ENCODE measurements around the gene A4GNT.
A peak's percentile ranks its signal among the peaks of the same experiment; 100 is the strongest.
"Not testable (repeated sequence)": the region's sequence is repeated elsewhere in the genome, so short reads cannot be mapped to it uniquely, and the experiment has no call there.

Gene A4GNT

DNA sequence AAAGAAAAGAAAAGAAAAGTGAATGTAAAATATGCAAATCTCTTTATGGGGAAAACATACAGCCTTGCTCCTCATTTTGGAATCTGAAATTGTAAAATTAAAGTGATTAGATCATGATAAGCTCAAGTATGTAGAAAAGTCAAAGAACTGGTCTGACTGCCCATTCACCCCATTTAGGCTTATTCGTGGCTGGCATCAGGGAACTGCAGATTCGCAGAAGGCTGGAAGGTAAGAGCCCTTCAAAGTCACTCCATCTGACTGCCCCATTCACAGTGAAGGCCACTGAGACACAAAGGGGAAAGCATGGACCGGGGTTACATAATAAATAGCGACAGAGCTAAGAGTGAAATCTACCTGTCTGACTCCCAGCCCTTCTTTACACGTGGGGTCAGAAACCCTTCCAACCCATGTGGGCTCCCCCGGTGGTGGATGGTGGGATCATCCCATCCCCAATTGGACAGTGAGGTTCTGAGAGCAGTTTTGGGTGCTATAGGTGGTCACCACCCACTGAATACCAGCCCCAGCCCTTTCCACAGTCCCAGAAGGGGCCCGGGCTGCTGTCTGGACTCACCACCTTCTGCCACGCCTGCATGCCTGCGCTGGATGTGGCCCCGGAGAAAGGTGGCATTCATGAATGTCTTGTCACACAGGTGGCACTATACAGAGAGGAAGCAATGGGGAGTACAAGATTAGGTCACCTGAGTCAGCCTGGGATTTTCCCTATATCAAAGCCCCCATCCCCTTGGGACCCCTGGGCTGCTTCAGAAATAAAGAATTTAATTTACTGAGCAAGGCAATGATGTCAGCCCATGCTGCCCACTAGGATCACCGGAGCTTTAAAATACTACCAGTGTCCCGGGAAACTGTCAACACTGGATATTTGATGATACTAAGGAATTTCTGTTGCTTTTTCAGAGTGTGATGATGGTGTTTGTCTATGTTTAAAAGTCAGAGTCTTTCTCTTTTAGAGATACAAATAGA lies 34.7 kb downstream of the A4GNT start:
- H3K27ac ChIP-seq (ENCODE audit: low read depth, low read length) = no peak overlapping the region

GRCh38 chr3:138093721-138094120 lies 38.5 kb downstream of the A4GNT start:
- H3K36me3 ChIP-seq (ENCODE audit: control insufficient read depth, insufficient read depth, low read length) = peaks cover 25% of the 10 kb centered on the region
- no peaks in the 10 kb centered on the region for H3K9me3 ChIP-seq (ENCODE audit: control insufficient read depth, insufficient read depth, low read length)
- H3K27me3 ChIP-seq (ENCODE audit: control insufficient read depth, insufficient read depth, low read length) = no peaks in the 10 kb centered on the region
- H3K4me3 ChIP-seq (ENCODE audit: low read depth, low read length) = no peak overlapping the region
- H3K9ac ChIP-seq (ENCODE audit: low read depth, low read length) = no peak overlapping the region
- H3K27ac ChIP-seq (ENCODE audit: low read depth, low read length) = no peak overlapping the region
- no peaks in the 10 kb centered on the region; the same call in 1 of the 2 replicates for H3K4me1 ChIP-seq (ENCODE audit: control insufficient read depth, insufficient read depth, low read length)

More for the DNA sequence above, 34.7 kb downstream of the A4GNT start:
- Histone ChIP-seq H3K27me3 (ENCODE audit: control insufficient read depth, insufficient read depth, low read length) (no peaks in the 10 kb centered on the region), H3K36me3 (ENCODE audit: control insufficient read depth, insufficient read depth, low read length) (peaks cover 15% of the 10 kb centered on the region), H3K9me3 (ENCODE audit: control insufficient read depth, insufficient read depth, low read length) (no peaks in the 10 kb centered on the region), H3K4me1 (ENCODE audit: control insufficient read depth, insufficient read depth, low read length) (peaks cover 8% of the 10 kb centered on the region; the same call in 1 of the 2 replicates), H3K9ac (ENCODE audit: low read depth, low read length) (no peak overlapping the region), H3K4me3 (ENCODE audit: low read depth, low read length) (no peak overlapping the region)

- Histone ChIP-seq H3K4me3 (ENCODE audit: low read depth, low read length) (no peak overlapping the region), H3K27me3 (ENCODE audit: control insufficient read depth, insufficient read depth, low read length) (no peaks in the 10 kb centered on the region), H3K9me3 (ENCODE audit: control insufficient read depth, insufficient read depth, low read length) (no peaks in the 10 kb centered on the region), H3K4me1 (ENCODE audit: control insufficient read depth, insufficient read depth, low read length) (no peaks in the 10 kb centered on the region; the same call in 1 of the 2 replicates), H3K9ac (ENCODE audit: low read depth, low read length) (no peak overlapping the region), H3K27ac (ENCODE audit: low read depth, low read length) (no peak overlapping the region), H3K36me3 (ENCODE audit: control insufficient read depth, insufficient read depth, low read length) (peaks cover 35% of the 10 kb centered on the region)
These were observed 40.2 kb downstream of the A4GNT start for GRCh38 chr3:138092023-138092422.

DNA sequence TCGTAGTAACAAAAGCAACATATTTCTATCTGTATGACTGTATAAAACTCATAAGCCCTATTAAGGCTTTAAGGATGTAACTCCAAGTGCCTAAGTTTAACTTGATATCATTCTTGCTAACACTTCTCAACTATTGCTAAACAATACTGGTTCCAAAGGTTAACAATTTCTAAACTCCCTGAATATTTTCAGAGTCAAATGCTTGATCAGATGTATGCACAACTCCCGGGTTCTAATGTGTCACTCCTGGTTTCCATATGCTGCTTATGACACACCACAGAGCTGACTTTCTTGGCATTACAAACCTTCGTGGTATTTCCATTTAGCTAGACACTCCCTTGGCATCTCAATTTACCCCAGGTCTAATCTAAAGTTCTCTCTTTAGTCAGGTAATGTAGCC lies 43.1 kb downstream of the A4GNT start:
- no peaks in the 10 kb centered on the region; the same call in 1 of the 2 replicates for H3K4me1 ChIP-seq (ENCODE audit: control insufficient read depth, insufficient read depth, low read length)
- H3K27ac ChIP-seq (ENCODE audit: low read depth, low read length) = no peak overlapping the region
- no peak overlapping the region for H3K4me3 ChIP-seq (ENCODE audit: low read depth, low read length)
- H3K27me3 ChIP-seq (ENCODE audit: control insufficient read depth, insufficient read depth, low read length) = no peaks in the 10 kb centered on the region
- no peaks in the 10 kb centered on the region for H3K9me3 ChIP-seq (ENCODE audit: control insufficient read depth, insufficient read depth, low read length)
- H3K36me3 ChIP-seq (ENCODE audit: control insufficient read depth, insufficient read depth, low read length) = peaks cover 41% of the 10 kb centered on the region
- no peak overlapping the region for H3K9ac ChIP-seq (ENCODE audit: low read depth, low read length)

- not testable (repeated sequence) for H3K9ac ChIP-seq (ENCODE audit: low read depth, low read length); H3K27me3 ChIP-seq (ENCODE audit: control insufficient read depth, insufficient read depth, low read length); H3K4me1 ChIP-seq (ENCODE audit: control insufficient read depth, insufficient read depth, low read length); H3K4me3 ChIP-seq (ENCODE audit: low read depth, low read length); H3K9me3 ChIP-seq (ENCODE audit: control insufficient read depth, insufficient read depth, low read length); H3K27ac ChIP-seq (ENCODE audit: low read depth, low read length)
- peaks cover 45% of the 10 kb centered on the region for H3K36me3 ChIP-seq (ENCODE audit: control insufficient read depth, insufficient read depth, low read length)
These were observed 46.4 kb downstream of the A4GNT start for GRCh38 chr3:138085745-138086144.

GRCh38 chr3:138084196-138084595 lies 48.0 kb downstream of the A4GNT start:
- peaks cover 50% of the 10 kb centered on the region for H3K36me3 ChIP-seq (ENCODE audit: control insufficient read depth, insufficient read depth, low read length)
- H3K4me3 ChIP-seq (ENCODE audit: low read depth, low read length) = no peak overlapping the region
- no peaks in the 10 kb centered on the region for H3K27me3 ChIP-seq (ENCODE audit: control insufficient read depth, insufficient read depth, low read length)
- no peak overlapping the region for H3K27ac ChIP-seq (ENCODE audit: low read depth, low read length)
- H3K9ac ChIP-seq (ENCODE audit: low read depth, low read length) = no peak overlapping the region
- no peaks in the 10 kb centered on the region for H3K9me3 ChIP-seq (ENCODE audit: control insufficient read depth, insufficient read depth, low read length)
- H3K4me1 ChIP-seq (ENCODE audit: control insufficient read depth, insufficient read depth, low read length) = no peaks in the 10 kb centered on the region

- Histone ChIP-seq H3K4me1 (ENCODE audit: control insufficient read depth, insufficient read depth, low read length) (no peaks in the 10 kb centered on the region), H3K27me3 (ENCODE audit: control insufficient read depth, insufficient read depth, low read length) (no peaks in the 10 kb centered on the region), H3K27ac (ENCODE audit: low read depth, low read length) (peak overlapping the region; percentile 62), H3K9ac (ENCODE audit: low read depth, low read length) (no peak overlapping the region), H3K36me3 (ENCODE audit: control insufficient read depth, insufficient read depth, low read length) (peaks cover 40% of the 10 kb centered on the region), H3K9me3 (ENCODE audit: control insufficient read depth, insufficient read depth, low read length) (no peaks in the 10 kb centered on the region), H3K4me3 (ENCODE audit: low read depth, low read length) (no peak overlapping the region)
These were observed 49.2 kb downstream of the A4GNT start for GRCh38 chr3:138082992-138083386.

DNA sequence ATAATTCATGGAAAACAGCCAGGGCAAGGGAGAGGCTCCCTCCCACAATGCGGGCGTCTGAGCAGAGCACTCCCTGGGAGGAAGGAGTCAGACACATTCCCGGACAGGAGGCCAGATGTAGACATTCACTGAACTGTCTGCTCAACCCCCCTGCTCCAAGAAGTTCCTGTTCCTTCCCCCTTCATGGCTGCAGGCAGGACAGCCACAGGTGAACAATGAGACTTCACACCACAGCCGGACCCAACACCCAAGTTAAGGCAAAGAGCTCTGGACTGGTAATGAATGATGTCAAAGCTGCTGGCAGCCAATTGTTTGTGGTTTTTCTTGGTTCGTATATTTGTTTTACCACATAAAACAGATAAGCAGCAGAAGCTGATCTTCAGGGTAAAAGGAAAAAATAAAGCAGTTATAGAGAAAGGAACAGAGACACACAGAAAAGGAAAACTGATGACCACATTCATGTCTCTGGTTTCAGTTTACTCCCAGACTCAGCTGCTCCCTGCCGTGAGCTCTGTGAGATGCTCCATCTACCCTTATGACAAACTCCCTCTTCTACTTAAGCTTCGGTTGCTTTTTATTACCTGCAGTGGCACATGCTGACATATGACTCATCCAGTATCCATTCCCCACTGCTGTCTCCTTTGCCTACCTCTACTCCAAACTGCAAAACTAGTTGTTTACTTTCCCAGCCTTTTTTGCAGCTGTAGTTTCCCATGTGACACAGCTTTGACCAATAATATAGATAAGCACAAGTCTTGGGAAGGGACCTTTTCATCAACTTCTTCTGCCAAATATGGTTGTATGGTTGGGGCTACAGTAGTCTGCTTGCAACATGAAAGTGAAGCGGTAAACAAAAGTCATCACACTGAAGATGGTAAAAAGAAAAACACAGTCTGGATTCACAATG lies 49.9 kb downstream of the A4GNT start:
- no peaks in the 10 kb centered on the region for H3K9me3 ChIP-seq (ENCODE audit: control insufficient read depth, insufficient read depth, low read length)
- peak overlapping the region; percentile 82 for H3K27ac ChIP-seq (ENCODE audit: low read depth, low read length)
- H3K4me3 ChIP-seq (ENCODE audit: low read depth, low read length) = no peak overlapping the region
- H3K27me3 ChIP-seq (ENCODE audit: control insufficient read depth, insufficient read depth, low read length) = no peaks in the 10 kb centered on the region
- H3K9ac ChIP-seq (ENCODE audit: low read depth, low read length) = no peak overlapping the region
- H3K36me3 ChIP-seq (ENCODE audit: control insufficient read depth, insufficient read depth, low read length) = peaks cover 39% of the 10 kb centered on the region
- no peaks in the 10 kb centered on the region for H3K4me1 ChIP-seq (ENCODE audit: control insufficient read depth, insufficient read depth, low read length)

DNA sequence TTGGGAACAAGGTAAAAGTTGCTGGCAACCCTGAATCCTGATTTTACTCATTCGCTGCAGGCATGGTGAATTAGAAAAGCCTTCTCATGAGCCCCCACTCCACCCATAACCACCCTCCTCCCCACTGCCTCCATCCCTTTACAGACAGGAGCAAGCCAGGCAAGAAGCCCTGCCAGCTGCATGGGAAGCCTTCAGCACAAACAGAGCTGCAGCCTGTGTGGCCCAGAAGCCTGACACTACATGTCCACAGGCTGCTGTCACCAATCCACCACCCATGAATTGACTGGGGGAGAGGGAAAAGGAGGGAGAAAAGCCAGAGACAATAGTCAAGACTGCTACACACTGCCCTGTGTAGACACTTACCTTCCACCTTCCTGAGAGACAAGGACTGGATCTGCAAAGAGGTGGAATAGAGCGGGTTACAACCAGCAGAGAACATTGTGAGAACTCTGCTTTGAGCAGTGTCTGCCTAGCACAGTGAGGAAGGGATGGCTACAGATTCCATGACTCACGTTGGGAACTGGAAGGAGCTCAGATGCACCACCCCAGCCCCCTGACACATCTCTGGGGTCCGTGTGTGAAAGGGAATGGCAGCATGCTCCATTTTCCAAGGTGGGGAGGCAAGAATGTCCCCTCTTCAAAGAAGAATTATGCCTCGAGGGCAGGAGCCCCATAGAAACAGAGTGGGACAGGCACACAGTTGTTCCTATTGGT lies 50.7 kb downstream of the A4GNT start:
- H3K9ac ChIP-seq (ENCODE audit: low read depth, low read length) = no peak overlapping the region
- peak overlapping the region; percentile 82 for H3K27ac ChIP-seq (ENCODE audit: low read depth, low read length)
- H3K4me3 ChIP-seq (ENCODE audit: low read depth, low read length) = no peak overlapping the region
- H3K36me3 ChIP-seq (ENCODE audit: control insufficient read depth, insufficient read depth, low read length) = peaks cover 40% of the 10 kb centered on the region
- H3K9me3 ChIP-seq (ENCODE audit: control insufficient read depth, insufficient read depth, low read length) = no peaks in the 10 kb centered on the region
- no peaks in the 10 kb centered on the region for H3K4me1 ChIP-seq (ENCODE audit: control insufficient read depth, insufficient read depth, low read length)
- H3K27me3 ChIP-seq (ENCODE audit: control insufficient read depth, insufficient read depth, low read length) = no peaks in the 10 kb centered on the region

DNA sequence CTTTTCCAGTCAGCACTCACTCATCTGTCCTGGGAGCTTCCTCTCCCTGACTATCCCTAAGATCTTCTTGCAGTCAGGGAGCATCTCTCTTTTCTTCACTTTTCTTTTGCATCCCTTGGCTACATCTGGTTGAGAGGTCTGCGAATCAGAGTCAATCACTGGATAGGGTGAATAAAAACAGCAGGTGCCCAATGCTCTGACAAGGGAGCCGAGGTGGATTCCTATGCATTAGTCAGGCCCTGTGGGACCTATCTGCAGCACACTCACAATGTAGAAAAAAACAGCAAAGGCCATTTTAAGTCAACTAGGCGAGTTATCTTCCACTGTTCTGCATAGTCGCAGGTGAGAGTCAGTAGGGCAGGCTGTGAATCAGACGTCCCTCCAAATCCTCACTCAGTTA lies 52.3 kb downstream of the A4GNT start:
- Histone ChIP-seq H3K36me3 (ENCODE audit: control insufficient read depth, insufficient read depth, low read length) (peaks cover 37% of the 10 kb centered on the region), H3K4me3 (ENCODE audit: low read depth, low read length) (no peak overlapping the region), H3K9me3 (ENCODE audit: control insufficient read depth, insufficient read depth, low read length) (no peaks in the 10 kb centered on the region), H3K9ac (ENCODE audit: low read depth, low read length) (no peak overlapping the region), H3K4me1 (ENCODE audit: control insufficient read depth, insufficient read depth, low read length) (no peaks in the 10 kb centered on the region), H3K27me3 (ENCODE audit: control insufficient read depth, insufficient read depth, low read length) (no peaks in the 10 kb centered on the region), H3K27ac (ENCODE audit: low read depth, low read length) (peak overlapping the region; percentile 45)
